Posterior cingulate gyrus (tissue), 11 donors: ENCODE measurements around the gene BTRC.

Source experiments
- DNase-seq, 10 donors: peaks; one replicate each; pipeline versions ENCODE4 v3.0.0 to v3.0.0-alpha.2; 2020 to 2021; ENCODE audit warnings: mixed read lengths in 3 of 10
- intact Hi-C: fragments of 100-400 bp; cut with DNase I; formaldehyde crosslinking; loops from one replicate; pipeline ENCODE4 v1.15.1; 2023

Gene BTRC

DNA sequence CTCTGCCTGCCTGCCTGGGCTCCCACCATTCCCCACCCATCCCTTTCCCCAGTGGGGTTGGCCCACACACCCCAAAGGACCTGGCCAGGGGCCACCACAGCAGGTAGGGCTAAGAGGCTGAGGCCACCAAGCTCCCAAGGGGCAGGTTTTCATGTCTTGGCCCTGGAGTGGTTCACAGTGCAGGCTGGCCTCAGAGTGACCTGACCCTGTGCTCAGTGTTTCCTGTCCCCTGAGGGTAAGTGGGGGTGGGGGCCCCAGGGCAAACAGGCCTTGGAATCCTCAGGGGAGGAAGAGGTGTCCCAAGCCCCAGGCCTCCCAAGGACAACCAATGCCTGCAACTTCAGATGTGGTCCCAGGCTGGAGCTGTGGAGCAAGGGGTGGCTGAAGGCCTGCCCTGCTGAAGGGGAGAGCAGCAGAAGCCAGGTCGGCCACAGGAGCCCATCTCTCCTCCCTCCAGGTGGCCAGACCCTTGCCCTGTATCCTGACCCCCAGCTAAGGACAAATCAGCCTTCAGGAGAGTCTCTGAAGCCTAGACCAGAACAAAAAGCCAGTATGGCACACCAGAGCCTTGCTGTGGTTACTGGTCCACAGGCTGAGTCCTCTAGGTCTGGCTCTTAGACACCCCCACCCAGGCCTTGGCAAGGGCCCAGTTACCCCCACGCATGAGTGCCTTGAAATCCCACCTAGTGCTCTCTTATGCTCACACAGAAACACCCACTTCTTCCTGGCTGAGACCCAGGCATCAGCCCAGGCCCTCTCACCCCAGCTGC, 206.5 kb downstream of the BTRC start:
- DNase-seq, result peak in 2 of 10 donors; percentile 56 to 61
- intact Hi-C loops, result loop anchor here (10.0 kb wide), 1 partner anchor 66 kb away; no protein-coding TSS in a partner anchor

DNA sequence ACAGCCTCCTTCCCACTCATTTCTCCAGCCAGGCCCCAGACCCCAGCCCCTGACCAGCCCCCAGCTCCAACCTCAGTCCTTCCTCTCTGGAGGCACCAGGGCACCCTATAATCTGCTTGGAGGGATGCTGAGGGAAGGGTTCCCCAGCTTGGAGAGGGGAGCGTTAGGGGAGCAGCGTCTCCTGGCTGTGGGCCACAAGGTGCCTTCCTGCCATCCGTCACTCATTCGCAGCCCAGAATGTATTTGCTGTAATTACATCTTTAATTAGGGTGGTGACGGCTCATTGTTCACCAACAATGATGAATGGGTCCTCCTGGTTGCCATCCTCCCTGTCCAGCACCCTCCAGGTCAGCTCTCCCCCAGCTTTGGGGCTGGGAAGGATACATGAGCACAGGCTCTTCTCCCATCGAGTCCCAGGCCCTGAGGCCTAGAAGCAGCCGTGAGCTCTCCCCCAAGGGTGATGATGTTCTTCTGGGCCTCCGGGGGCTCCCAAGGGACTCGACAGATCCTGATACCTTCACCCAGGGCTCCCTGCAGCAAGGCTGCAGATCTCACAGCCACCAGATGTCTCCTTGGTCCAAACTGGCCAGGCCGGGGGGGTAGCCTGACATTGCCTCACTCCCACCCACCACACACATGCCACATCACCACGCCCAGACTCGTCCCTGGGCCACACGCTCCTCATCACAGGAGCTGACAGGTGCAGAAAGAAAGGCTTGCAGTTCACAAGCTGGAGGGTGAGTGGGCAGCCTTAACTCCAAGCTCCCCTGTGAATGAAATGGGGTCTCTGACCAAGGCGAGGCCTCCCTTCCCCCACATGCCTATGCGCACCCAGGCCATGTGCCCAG, 207.3 kb downstream of the BTRC start:
- DNase-seq, result no peak
- intact Hi-C loops, result loop anchor here (10.0 kb wide), 1 partner anchor 66 kb away; no protein-coding TSS in a partner anchor

DNA sequence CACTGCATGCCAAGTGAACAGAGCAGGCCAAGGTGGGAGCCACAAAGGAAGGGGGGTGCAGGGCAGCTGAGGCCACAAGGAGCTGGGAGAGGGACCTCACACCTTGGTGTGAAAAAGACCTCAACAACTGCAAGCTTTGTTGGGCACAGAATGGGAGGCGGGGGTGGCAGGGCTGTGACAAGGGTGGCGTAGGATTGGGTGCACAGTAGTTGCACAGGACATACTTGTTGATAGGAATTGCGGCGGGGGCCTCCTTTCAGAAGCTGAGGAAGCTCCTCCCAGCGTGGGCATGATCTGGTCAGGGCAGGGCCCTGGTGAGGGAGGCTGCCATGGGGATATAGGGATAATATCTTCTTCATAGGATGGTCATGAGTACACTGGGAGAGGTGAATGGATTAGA, 208.3 kb downstream of the BTRC start:
- intact Hi-C loops, result loop anchor here (10.0 kb wide), 1 partner anchor 67 kb away; no protein-coding TSS in a partner anchor
- no peak for DNase-seq

DNA sequence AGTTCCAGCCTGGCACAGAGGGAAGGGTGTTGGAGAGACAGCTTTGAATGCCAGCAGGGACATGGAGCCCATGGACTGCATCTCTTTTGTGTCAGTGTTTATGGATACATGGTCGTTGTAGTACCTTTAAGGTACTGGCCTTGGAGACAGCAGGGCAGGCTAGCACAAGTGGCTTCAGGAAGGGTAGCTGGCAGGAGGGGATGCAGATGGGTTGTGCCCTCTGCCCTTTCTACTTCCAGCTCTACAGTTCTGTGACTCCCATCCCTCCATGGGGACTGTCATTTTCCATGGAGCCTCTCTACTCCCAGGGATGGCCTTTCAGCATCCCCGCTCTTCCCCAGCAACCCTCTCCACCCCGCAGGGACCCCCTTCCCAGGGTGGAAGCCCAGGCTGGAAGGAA, 209.0 kb downstream of the BTRC start:
- DNase-seq, result no peak
- intact Hi-C loops, result loop anchor here (10.0 kb wide), 1 partner anchor 68 kb away; no protein-coding TSS in a partner anchor

DNA sequence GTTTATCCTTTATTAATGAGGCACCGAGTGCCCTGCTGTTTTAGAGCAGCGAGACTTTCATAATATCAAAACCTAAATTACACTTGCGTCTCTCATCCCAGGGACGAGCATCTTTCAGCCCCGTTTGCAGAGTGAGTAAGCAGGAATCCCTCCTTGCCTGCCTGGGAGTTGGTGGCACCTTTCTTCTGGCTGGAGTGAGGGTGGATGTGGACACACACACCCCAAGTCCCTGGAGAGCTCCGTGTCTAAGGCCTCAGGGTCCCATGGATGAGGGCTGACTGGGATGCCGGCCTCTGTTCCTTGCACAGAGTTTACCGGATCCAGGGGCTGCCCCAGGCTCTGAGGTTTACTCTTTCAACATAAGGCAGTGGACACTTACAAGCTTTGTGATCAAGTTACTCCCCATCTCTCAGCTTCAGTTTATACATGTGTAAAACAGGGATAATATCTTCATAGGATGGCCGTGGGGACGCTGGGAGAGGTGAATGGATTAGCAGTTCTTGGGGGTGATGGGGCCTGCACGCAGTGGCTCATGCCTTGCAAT, 209.6 kb downstream of the BTRC start:
- intact Hi-C loops, result loop anchor here (10.0 kb wide), 1 partner anchor 69 kb away; no protein-coding TSS in a partner anchor
- peak in 2 of 10 donors; percentile 3 to 12 for DNase-seq

DNA sequence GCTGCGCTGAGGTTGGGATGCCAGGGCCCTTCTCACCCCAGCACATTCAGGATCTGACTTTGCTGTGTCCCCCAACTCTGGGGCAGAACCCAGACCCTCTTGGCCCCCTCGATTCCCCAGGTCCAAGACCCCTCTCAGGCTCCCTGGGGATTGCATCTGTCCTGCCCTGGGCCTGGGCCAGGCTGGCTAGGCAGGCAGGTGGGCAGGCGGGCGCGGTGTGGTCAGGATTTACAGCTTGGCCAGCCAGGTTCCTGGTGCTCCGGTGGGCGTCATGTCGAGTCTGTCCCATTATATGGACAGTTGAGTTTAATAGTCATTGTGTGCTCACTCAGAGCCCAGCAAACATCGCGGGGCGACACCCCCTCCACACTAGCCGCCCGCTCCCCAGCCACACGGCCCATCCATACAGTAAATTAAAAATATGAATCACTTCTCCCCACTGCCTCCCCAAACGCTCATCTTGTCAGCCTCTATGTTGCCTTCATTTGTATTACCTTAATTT, 210.6 kb downstream of the BTRC start:
- peak in 3 of 10 donors; percentile 4 to 84 (median 77) for DNase-seq
- intact Hi-C loops, result loop anchor here (10.0 kb wide), 1 partner anchor 70 kb away; no protein-coding TSS in a partner anchor

DNA sequence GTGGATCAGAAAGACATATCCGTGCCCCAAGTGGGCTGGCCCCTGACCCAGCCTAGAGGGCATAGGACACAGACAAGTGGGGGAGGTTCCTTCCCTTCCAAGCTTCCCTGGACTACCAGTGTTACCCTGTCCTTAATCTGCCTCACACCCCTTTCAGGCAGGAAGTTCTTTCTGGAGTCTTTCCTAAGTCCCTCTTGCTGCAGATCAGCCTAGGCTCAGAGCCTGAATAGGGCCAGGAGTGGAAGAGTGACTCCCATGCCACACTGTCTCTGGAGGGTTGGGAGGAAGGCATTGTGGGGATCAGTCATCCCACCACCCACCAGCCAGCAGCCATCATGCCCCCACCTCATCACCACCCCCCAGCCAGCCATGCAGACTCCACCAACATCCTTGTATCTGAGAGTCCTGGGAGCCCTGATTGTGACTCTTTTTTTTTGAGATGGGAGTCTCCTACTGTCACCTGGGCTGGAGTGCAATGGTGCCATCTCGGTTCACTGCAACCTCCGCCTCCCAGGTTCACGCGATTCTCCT, 211.5 kb downstream of the BTRC start:
- intact Hi-C loops, result loop anchor here (10.0 kb wide), 1 partner anchor 71 kb away; no protein-coding TSS in a partner anchor
- DNase-seq, result peak in 2 of 10 donors; percentile 16 to 30

DNA sequence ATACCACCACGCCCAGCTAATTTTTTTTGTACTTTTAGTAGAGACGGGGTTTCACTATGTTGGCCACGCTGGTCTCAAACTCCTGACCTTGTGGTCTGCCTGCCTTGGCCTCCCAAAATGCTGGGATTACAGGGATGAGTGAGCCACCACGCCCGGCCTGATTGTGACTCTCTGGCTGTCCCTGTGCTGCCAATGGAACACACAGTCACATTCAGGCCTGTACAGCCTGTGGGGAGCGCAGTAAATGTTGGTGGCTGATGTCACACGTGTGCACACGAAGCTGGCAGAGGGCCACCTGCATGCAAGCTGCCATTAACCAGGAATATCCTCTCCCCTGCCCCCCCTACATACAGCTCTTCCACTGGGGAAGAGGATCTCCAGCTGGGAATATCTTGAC, 212.0 kb downstream of the BTRC start:
- intact Hi-C loops, result loop anchor here (10.0 kb wide), 1 partner anchor 71 kb away; no protein-coding TSS in a partner anchor
- peak in 2 of 10 donors; percentile 50 to 57 for DNase-seq

DNA sequence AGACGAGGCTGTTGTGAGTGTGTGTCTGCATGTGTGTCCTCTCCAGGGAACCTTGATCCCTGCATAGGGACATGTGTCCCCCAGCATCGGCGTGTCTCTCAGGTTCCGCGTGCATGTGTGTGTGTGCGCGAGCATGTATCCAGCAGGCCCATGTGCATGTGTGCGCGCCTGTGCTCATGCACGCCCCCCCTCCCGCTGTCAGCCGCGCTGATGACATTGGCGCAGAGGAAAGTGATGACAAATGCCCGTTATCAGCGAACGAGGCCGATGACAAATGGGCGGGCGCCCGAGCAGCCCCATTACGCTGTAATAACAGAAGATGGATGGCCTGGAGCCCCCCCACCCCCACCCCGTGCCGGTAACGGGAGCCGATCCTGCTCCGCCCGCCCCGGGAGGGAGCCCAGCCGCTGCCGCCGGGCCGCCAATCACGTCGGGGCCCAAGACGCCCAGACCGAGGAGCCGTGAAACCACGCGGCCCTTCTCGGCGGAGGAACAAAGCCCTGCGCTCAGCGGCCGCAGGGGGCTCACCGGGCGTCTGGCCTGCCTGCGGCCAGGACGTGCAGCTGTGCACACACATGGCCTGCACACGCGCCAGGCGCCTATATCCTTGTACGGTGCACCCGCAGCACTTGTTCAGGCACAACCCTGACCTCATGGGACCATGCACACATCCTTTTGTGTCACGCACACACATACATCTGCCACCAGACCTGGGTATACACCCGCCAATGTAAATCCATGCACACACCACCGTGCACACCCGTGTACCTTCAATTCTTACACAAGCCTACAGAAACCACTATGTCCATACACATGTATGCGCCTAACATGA, 212.6 kb downstream of the BTRC start:
- peak in 8 of 10 donors; percentile 21 to 91 (median 48) for DNase-seq
- intact Hi-C loops, result loop anchor here (10.0 kb wide), 1 partner anchor 72 kb away; no protein-coding TSS in a partner anchor

DNA sequence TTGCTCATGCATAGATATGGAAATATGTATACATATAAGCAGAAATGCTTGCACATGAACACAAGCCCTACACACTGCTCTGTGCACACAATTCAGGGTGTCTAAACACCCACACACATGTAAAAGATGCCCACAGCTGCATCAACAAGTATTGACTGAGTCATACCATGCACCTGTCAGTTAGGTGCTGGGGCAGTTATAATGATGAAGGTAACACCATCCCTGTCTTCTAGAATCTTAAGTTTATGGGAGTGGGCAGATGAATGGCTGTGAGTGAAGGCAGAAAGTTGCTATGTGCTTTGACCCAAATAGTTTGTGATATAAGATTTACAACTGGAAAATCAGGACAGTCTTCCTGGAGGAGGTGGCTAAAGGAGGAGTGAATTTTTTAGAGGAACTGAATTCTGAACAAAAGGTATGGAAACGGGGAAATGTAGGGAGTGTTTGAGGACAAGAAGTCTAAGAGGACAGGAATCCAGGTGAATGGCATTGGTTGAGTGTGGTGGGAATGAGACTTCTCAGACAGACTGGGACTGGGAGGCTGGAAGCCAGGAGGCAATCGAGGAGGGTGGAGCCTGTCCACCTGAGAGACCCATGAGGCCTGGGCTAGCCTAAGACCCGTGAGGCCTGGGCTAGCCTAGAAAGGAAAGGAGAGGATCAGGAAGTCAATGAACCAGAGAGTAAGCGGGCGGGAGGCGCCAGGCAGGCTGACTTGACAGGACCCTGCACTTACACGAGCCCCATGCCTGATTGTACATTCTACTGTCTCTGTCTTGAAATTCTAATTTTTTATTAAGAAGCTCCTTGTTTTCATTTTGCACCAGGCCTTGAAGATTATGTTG, 213.4 kb downstream of the BTRC start:
- peak in 2 of 10 donors; percentile 5 to 74 for DNase-seq
- intact Hi-C loops, result loop anchor here (10.0 kb wide), 1 partner anchor 73 kb away; no protein-coding TSS in a partner anchor

DNA sequence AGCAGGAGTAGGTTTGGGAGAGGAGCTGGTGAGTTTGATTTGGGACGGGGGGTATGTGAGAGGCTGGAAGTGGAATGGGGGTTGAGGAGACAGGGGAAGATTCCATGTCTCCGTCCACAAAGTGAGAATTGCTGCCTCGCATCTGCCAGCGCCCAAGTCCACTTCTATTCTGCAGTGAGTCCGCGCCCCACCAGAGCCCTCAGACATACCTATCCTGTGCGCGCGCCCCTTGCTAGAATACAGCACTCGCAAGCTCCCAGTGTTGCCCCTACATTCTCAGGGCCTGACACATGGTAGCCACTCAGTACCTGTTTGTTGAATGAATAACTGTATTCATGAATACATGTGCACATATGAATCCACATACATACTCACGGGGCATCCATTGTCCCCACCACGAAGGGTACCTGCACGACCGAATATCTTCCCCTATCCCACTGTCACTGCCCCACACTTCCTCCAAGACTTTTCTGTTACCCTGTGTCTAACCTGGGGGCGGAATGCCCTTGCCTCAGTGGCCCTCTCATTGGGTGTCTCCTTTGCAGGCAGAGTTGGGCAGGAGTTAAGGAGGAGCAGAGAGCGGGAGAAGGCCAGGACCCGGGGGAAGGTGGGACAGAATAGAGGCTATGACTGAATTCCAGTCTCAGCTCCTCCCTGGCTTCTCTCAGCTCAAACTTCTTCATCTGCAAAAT, 214.2 kb downstream of the BTRC start:
- DNase-seq, result peak in 2 of 10 donors; percentile 4 to 83
- intact Hi-C loops, result loop anchor here (10.0 kb wide), 1 partner anchor 73 kb away; no protein-coding TSS in a partner anchor

DNA sequence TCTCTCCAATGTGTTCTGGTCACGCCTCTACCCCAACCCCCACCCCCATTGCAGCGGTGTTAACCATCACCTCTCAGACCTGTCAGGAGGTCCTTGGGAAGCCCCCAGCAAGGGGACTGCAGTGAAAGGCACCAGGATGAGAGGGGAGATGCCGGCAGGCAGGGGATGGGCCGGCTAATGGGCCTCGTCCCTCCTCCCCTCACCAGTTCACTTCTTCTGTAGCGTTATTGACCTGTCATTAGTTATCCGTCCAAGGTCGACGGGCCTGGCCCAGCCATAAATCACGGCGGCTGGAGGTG, 215.3 kb downstream of the BTRC start:
- no peak for DNase-seq
- intact Hi-C loops, result loop anchor here (10.0 kb wide), 1 partner anchor 74 kb away; no protein-coding TSS in a partner anchor

DNA sequence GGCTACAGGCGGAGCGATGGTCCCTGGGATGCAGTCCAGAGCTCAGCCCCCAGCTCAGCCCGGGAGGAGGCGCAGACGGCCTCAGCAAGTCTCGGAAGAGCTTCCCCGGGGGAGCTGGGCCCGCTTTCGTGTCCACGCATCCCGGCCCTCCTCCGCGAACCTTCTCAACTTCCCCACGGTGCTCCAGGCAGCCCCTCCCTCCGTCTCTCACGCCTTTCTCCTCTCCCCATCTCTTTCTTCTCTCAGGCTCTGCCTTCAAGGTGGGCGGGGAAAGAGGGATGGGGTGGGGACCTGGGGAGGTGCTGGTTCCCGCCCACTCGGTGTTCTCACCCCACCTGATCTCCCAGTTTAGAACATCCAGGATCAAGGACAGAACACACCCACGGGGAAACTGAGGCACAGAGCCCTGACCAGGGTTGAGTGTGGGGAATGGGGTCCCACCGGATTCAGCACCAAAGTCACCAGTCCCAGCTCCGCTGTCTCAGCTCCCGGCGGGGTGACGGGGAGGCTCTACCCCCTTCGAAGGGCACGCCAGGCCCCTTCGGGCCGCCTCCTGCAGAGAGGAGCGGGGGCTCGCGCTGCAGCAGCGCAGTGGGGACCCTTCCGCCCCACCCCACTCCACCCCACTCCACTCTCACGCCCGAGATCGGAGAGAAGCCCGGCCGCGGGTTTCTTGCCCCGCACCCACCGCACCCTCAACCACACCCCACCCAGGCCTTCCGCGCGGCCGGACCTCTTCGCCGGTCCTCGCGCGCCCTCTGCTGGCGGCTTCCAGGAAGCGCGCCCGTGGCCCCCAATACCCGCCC, 215.9 kb downstream of the BTRC start:
- peak; percentile 62 to 97 (median 80) for DNase-seq
- intact Hi-C loops, result loop anchor here (1.0 to 10.0 kb wide), 4 partner anchors 75 to 357 kb away; no protein-coding TSS in a partner anchor

DNA sequence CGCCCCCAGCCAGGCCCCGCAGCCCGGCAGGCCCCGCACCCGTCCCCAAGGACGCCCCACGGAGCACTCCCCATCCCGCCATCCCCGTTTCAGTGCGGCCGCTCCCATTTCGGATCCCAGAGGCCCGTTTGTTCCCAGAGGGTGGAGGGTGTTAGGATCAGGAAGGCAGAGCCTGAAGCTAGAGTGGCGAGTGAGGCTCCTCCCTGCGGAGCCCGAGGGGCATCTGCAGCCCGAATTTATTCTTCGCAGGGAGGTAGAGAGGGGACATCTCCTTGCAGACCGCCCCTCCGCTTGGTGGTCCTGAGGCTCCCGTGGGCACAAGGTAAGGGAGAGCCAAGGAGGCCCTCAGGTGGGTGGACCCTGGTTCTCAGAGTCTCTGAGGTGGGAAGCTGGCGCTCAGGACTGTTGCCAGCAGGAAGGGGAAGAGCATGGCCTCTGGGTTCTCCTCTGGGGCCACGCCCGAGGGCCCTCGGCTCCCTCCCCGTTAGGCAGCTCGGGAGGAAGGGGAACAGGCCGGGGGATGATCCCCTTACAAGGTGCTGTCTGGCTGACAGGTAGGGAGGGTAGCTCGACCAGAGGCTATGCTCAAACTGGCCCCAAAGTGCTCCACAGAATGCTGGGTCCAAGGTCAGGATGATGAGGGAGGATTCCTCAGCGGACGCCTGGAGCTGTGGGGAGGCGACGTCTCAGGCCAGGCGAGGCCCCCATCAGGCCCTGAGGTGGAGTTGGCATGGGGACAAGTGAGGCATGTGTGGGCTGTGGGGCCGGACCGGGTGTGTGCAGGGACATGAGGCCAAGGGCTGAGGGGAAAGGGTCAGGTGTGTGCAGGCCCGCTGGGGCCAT, 216.7 kb downstream of the BTRC start:
- peak in 1 of 10 donors; percentile 85 for DNase-seq
- intact Hi-C loops, result loop anchor here (1.0 to 10.0 kb wide), 3 partner anchors 128 to 358 kb away; no protein-coding TSS in a partner anchor

DNA sequence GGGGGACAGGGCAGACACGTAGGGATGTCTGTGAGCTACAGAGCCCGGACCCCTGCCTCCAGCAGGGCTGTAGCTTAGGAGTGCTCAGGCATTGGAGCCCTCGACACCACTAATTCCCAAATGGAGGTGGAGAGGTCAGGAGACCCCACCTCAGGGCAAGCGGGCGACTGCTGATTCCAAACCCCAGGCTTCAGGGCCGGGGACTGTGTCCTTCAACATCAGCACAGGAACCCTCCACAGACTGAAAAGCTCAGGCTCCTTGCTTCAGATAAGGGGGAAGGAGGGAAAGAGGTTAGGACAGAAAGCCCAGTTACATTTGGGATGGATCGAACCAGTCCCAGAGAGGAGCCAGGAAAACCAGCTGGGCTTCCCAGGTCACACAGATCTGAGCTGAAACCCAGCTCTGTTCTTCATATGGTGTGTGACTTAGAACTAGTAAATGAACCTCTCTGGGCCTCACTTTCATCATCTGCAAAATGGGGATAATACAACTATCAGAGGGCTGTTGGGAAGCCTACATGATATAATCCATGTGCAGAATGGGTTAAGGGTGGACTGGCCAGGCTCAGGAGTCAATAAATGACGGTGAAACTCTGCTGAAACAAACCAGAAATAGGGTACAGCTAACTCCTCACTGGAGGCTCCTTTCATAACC, 217.4 kb downstream of the BTRC start:
- intact Hi-C loops, result loop anchor here (2.0 to 10.0 kb wide), 2 partner anchors 277 to 359 kb away; no protein-coding TSS in a partner anchor

More for the DNA sequence above, 217.4 kb downstream of the BTRC start:
- DNase-seq, result no peak
